Type B pancreatic cell (in vitro differentiated cells): Measurements from ENCODE around the gene HSD17B13. TPM values are rescaled to one million over a fixed set of nuclear protein-coding genes. Genes with fewer than 3 reads are reported as not detected.
"Not testable (repeated sequence)": the region's sequence is repeated elsewhere in the genome, so short reads cannot be mapped to it uniquely, and the experiment has no call there.

ENCODE experiments used
- DNase-seq: peaks from one replicate; pipeline ENCODE4 v3.0.0; 2021; ENCODE audit warnings: mixed read lengths; ENCODE audit not compliant: unreplicated experiment; ENCODE audit errors: extremely low spot score
- H3K27ac Mint-ChIP-seq: 2 replicates; pipeline ENCODE4 v1.8.0; 2021; ENCODE audit warnings: mild to moderate bottlenecking, mixed read lengths
- H3K27me3 Mint-ChIP-seq: 2 replicates; pipeline ENCODE4 v1.8.0; 2021; ENCODE audit warnings: mixed read lengths
- H3K36me3 Mint-ChIP-seq: 2 replicates; pipeline ENCODE4 v1.8.0; 2021; ENCODE audit warnings: mixed read lengths
- H3K4me1 Mint-ChIP-seq: one replicate; pipeline ENCODE4 v1.8.0; 2021; ENCODE audit warnings: mixed read lengths; ENCODE audit not compliant: unreplicated experiment
- H3K4me3 Mint-ChIP-seq: 2 replicates; pipeline ENCODE4 v1.8.0; 2021; ENCODE audit warnings: mild to moderate bottlenecking, mixed read lengths
- H3K9me3 Mint-ChIP-seq: 2 replicates; pipeline ENCODE4 v1.8.0; 2021; ENCODE audit warnings: mixed read lengths
- total RNA-seq: library from RNA; stranded (reverse); gene quantifications from 2 replicates; pipeline ENCODE4 v1.2.1, GENCODE V29; 2021; ENCODE audit warnings: low replicate concordance
- TF ChIP-seq, protein P1 (sequence below): fragments of 200-600 bp; sonication (generic); conservative IDR thresholded peaks from 2 replicates; pipeline ENCODE4 v1.5.0; 2021; ENCODE audit warnings: antibody characterized with exemption, mild to moderate bottlenecking

HSD17B13 gene
- total RNA-seq, 1 donor from 2014 or later: 0.17 TPM

DNA sequence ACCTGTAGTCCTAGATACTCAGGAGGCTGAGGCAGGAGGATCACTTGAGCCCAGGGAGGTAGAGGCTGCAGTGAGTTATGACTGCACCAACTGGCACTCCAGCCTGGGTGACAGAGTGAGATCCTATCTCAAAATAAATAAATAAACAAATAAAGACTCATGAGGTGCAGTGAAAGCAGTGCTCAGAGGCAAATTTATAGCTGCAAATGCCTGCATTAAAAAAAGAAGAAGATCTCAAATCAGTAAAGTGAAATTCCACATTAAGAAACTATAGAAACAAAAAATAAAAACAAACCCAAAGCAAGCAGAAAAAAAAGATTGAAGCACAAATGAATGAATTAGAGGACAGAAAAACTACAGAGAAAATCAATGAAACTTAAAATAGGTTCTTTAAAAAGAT is 22.5 kb upstream of the HSD17B13 start:
- no peaks in the 10 kb centered on the region for H3K9me3 Mint-ChIP-seq
- TF ChIP-seq, protein P1, sequence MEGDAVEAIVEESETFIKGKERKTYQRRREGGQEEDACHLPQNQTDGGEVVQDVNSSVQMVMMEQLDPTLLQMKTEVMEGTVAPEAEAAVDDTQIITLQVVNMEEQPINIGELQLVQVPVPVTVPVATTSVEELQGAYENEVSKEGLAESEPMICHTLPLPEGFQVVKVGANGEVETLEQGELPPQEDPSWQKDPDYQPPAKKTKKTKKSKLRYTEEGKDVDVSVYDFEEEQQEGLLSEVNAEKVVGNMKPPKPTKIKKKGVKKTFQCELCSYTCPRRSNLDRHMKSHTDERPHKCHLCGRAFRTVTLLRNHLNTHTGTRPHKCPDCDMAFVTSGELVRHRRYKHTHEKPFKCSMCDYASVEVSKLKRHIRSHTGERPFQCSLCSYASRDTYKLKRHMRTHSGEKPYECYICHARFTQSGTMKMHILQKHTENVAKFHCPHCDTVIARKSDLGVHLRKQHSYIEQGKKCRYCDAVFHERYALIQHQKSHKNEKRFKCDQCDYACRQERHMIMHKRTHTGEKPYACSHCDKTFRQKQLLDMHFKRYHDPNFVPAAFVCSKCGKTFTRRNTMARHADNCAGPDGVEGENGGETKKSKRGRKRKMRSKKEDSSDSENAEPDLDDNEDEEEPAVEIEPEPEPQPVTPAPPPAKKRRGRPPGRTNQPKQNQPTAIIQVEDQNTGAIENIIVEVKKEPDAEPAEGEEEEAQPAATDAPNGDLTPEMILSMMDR: no peak
- no peak overlapping the region for H3K27ac Mint-ChIP-seq
- no peak overlapping the region for H3K4me3 Mint-ChIP-seq
- no peak for DNase-seq
- peaks cover 19% of the 10 kb centered on the region for H3K36me3 Mint-ChIP-seq
- no peaks in the 10 kb centered on the region for H3K4me1 Mint-ChIP-seq
- no peaks in the 10 kb centered on the region for H3K27me3 Mint-ChIP-seq

DNA sequence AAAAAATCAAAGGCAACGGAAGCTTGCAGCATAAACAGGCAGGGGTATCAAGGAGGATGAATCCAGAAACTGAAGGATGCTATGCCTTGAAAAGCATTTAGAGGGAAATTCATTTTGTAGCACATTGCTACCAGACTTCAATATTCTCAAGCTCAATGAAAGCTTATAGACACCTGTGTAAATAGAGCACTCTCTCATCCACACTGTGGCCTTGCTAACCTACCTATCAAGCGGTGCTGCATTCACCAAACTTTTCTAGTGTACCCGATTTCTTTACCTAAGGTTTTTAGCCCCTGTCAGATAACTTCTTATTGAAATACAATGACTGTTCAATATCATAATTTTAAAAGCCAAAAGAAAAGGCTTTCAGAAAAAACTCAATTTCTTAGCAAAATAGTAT is 20.2 kb upstream of the HSD17B13 start:
- H3K4me3 Mint-ChIP-seq: no peak overlapping the region
- no peaks in the 10 kb centered on the region for H3K27me3 Mint-ChIP-seq
- no peak for DNase-seq
- TF ChIP-seq, protein P1: no peak
- no peaks in the 10 kb centered on the region for H3K4me1 Mint-ChIP-seq
- H3K9me3 Mint-ChIP-seq: peaks cover 3% of the 10 kb centered on the region
- peaks cover 24% of the 10 kb centered on the region for H3K36me3 Mint-ChIP-seq
- H3K27ac Mint-ChIP-seq: no peak overlapping the region

DNA sequence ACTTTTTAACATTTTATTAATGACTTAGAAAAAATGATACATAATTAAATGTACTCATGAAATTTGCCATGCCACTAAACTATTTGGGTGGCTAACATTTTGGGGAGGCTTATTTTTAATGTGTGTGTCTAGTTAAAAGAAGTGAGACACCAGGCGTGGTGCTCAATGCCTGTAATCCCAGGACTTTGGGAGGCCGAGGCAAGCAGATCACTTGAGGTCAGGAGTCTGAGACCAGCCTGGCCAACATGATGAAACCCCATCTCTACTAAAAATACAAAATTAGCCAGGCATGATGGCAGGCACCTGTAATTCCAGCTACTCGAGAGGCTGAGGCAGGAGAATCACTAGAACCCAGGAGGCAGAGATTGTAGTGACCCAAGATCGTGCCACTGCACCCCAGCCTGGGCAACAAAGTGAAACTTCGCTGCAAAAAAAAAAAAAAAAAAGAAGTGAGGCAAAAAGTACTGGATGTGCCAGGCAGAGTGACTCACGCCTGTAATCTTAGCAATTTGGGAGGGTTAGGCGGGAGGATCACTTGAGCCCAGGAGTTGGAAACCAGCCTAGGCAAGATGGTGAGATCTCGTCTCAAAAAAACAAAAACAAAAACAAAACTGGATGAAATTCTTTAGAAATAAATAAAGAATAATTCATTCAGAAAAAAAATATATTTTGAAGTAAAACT is 19.4 kb upstream of the HSD17B13 start:
- H3K27me3 Mint-ChIP-seq, DNase-seq, H3K4me1 Mint-ChIP-seq, H3K27ac Mint-ChIP-seq, H3K9me3 Mint-ChIP-seq, H3K4me3 Mint-ChIP-seq: not testable (repeated sequence)
- H3K36me3 Mint-ChIP-seq: peaks cover 28% of the 10 kb centered on the region

DNA sequence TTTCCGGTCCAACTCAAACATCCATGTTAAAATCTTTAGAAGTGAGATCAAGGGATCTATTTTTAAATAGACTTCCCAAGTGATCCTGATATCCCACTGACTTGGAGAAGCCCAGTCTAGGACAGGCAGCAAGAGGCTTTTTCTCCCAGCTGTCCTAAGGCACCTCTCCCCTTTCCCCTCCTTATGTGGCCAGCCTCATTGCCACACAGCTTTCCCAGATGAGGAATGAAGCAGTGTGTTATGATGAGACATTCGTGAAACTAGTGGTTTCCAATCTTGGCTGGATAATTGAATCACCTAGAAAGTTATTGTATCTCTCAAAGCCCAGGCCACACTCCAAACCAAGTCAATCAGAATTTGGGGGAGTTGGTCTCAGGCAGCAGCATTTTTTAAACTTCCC is 16.8 kb upstream of the HSD17B13 start:
- H3K27ac Mint-ChIP-seq: no peak overlapping the region
- H3K36me3 Mint-ChIP-seq: peaks cover 15% of the 10 kb centered on the region
- H3K4me1 Mint-ChIP-seq: no peaks in the 10 kb centered on the region
- TF ChIP-seq, protein P1: no peak
- H3K9me3 Mint-ChIP-seq: peaks cover 3% of the 10 kb centered on the region
- DNase-seq: no peak
- H3K27me3 Mint-ChIP-seq: no peaks in the 10 kb centered on the region
- H3K4me3 Mint-ChIP-seq: no peak overlapping the region

DNA sequence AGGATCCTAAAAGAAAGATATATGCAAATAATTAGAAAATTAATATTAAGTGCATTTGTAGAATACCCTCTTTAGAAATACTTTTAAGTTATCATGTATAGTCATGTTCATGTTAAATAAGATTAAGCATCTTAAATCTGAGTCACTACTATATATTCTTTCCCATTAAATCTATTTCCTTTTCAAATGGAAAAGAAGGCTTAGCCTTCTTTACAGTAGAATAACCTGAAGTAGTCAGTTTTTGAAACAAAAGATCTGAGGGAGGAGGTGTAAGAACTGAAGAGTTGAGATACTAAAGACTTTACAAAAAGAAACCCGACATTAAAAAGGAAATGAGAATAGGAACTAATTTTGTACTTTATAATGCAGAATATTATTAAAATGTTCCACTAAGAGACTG is 14.7 kb upstream of the HSD17B13 start:
- no peaks in the 10 kb centered on the region for H3K27me3 Mint-ChIP-seq
- H3K27ac Mint-ChIP-seq: no peak overlapping the region
- H3K4me1 Mint-ChIP-seq: no peaks in the 10 kb centered on the region
- H3K4me3 Mint-ChIP-seq: no peak overlapping the region
- TF ChIP-seq, protein P1: no peak
- peaks cover 12% of the 10 kb centered on the region for H3K9me3 Mint-ChIP-seq
- no peak for DNase-seq
- peaks cover 23% of the 10 kb centered on the region for H3K36me3 Mint-ChIP-seq

DNA sequence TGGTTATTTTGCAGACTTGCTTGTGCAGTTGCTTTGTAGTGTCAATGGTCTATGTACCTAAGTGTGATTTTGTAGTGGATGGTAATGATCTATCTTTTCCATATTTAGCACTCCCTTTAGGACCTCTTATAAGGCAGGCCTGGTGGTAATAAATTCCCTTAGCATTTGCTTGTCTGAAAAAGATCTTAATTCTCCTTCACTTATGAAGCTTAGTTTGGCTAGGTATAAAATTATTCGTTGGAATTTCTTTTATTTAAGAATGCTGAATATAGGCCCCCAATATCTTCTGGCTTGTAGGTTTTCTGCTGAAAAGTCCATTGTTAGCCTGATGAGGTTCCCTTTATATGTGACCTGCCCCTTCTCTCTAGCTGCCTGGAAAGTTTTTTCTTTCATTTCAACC is 10.6 kb upstream of the HSD17B13 start:
- TF ChIP-seq, protein P1: no peak
- no peak overlapping the region for H3K27ac Mint-ChIP-seq
- peaks cover 17% of the 10 kb centered on the region for H3K36me3 Mint-ChIP-seq
- H3K27me3 Mint-ChIP-seq: no peaks in the 10 kb centered on the region
- DNase-seq: no peak
- no peaks in the 10 kb centered on the region for H3K4me1 Mint-ChIP-seq
- peaks cover 9% of the 10 kb centered on the region for H3K9me3 Mint-ChIP-seq
- H3K4me3 Mint-ChIP-seq: no peak overlapping the region
